ENCODE data around the gene DYRK3.

- no peak for TF ChIP-seq CTCF (IDR thresholded peaks at IDR 0.05)
- TF ChIP-seq POLR2A (IDR thresholded peaks at IDR 0.05): no peak
Observed at GRCh38 chr1:206660136-206660535, 24.8 kb downstream of the DYRK3 start.

Data from thyroid gland (tissue), 4 donors.